GOT3 (cell line): ENCODE results near the gene ALKBH6.
"Not testable (repeated sequence)": the region's sequence is repeated elsewhere in the genome, so short reads cannot be mapped to it uniquely, and the experiment has no call there.

Experiments
- DNase-seq: peaks from one replicate; lab custom pipeline; 2025; ENCODE audit warnings: mixed read lengths; lab: John Stamatoyannopoulos, UW

Gene ALKBH6

DNA sequence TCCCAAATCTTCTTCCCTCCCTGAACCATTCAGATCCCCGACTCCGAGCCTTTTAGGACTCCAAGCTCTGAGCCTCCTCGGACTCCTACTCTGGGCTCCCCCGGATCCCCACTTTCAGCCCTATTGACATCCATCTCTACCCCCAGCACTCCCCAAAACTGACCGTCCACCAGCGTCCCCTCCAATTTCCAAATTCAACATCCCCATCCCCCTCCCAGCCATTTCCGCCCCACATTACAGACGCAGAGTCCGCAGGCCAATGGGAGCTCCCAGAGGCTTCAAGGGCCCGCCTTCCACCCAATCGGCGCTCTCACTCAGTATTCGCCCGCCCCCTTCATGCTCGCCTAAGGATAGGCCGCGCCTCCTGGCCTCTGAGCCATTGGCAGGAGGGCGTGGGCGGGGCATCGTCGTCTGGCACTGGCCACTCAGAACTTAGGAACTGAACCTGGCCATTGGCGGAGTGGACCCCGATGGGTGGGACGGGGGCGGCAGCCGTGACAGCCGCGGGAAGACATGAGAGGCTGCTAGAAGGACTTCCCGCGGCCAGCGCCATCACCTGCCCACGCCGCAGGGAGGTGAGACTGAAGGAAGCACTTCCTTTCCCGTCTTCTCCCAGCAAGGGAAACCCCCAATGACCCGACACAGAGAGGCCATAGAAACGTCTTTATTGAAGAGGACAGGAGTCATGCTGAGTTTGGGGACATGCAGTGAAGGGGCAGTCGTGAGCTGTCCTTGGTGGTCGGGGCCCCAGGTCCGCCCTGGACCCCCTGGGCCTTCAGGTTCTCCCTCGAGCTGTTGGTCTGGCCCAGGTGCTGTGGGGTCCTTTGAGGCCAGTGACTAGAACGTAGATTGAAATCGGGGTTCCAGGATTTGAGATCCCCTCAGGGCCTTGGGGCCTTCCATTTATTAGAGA lies at the start of gene ALKBH6:
TSS of gene ALKBH6 (minus strand) at position 202 of the 913 bp plus-strand sequence. CDS start 816 bp downstream, outside the sequence.
- peak; percentile 93 for DNase-seq

GRCh38 chr19:36061367-36061766 lies 47.4 kb upstream of the ALKBH6 start:
- no peak for DNase-seq

DNA sequence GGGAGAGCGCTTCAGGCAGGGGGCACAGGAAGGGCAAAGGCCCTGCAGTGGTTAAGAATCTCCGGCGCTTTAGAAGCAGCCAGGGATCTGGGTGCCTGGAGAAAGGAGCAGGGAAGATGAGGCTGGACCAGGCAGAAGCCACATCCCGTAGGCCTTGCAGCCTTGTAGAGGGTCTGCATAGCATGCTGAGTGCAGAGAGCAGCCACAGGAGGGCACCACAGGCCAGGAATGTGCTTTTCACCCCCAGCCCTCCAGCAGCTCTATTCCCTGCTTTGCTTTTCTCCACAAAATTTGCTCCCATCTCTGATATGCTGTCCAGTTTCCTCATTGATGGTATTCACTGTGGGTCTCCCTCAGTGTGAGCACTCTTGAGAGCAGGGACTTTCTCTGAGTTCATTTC lies 46.4 kb upstream of the ALKBH6 start:
- DNase-seq = no peak

- no peak for DNase-seq
Measured at GRCh38 chr19:36059180-36059910, 45.3 kb upstream of the ALKBH6 start.

- no peak for DNase-seq
Measured at GRCh38 chr19:36058481-36059179, 44.6 kb upstream of the ALKBH6 start.

- peak; percentile 94 for DNase-seq
Measured at GRCh38 chr19:36054733-36055686, 41.0 kb upstream of the ALKBH6 start, which contains the start of gene WDR62. TSS of gene WDR62 (plus strand) at chr19:36054897. CDS start at chr19:36054972, 75 bp downstream.

GRCh38 chr19:36054119-36054732 lies 40.2 kb upstream of the ALKBH6 start, which contains the start of gene THAP8:
TSS of gene THAP8 (minus strand) at chr19:36054285. CDS start at chr19:36054217, 68 bp downstream.
- peak; percentile 96 for DNase-seq

- no peak for DNase-seq
Measured at GRCh38 chr19:36051637-36052036, 37.6 kb upstream of the ALKBH6 start.

- DNase-seq = no peak
Measured at GRCh38 chr19:36051236-36051635, 37.2 kb upstream of the ALKBH6 start.

GRCh38 chr19:36049080-36049698 lies 35.2 kb upstream of the ALKBH6 start:
- DNase-seq = no peak

- DNase-seq = no peak
Measured at GRCh38 chr19:36047835-36048234, 33.8 kb upstream of the ALKBH6 start.

- no peak for DNase-seq
Measured at GRCh38 chr19:36046443-36047050, 32.5 kb upstream of the ALKBH6 start.

- DNase-seq = no peak
Measured at GRCh38 chr19:36043952-36044351, 29.9 kb upstream of the ALKBH6 start.

DNA sequence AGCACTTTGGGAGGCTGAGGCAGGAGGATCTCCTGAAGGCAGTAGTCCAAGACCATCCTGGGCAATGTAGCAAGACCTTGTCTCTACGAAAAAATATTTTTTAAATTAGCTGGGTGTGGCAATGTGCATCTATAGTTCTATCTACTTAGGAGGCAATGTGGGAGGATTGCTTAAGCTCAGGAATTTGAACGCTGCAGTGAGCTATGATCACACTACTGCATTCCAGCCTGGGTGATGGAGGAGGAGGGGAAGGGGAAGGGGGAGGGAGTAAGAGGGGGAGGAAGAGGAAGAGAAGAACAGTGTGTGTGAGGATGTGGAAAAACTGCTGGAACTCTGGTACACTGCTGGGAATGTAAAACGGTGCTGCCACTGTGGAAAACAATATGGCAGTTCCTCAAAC lies 27.8 kb upstream of the ALKBH6 start:
- no peak for DNase-seq

DNA sequence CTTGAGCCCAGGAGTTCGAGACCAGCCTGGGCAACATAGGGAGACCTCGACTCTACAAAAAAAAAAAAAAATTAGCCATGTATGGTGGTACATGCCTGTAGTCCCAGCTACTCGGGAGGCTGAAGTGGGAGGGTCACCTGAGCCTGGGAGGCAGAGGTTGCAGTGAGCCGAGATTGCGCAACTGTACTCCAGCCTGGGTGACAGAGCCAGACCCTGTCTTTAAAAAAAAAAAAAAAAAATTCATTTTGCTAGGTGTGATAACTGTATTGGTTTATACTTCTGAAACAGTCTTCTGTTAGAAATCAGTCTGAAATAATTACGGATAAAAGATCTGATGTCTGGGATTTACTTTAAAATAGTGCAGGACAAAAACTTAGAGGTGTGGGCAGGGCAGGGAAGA lies 27.1 kb upstream of the ALKBH6 start:
- not testable (repeated sequence) for DNase-seq

GRCh38 chr19:36040495-36040894 lies 26.5 kb upstream of the ALKBH6 start:
- DNase-seq = no peak

GRCh38 chr19:36032251-36033104 lies 18.5 kb upstream of the ALKBH6 start, which contains the start of gene CLIP3:
TSS of gene CLIP3 (minus strand) at chr19:36032873. CDS start at chr19:36032357, 516 bp downstream.
- DNase-seq = no peak

- DNase-seq = no peak
Measured at GRCh38 chr19:36031308-36031707, 17.3 kb upstream of the ALKBH6 start.
